ENCODE results near the gene GNB1. TPM values are rescaled to one million over a fixed set of nuclear protein-coding genes. Genes with fewer than 3 reads are reported as not detected.

The GNB1 gene
- total RNA-seq, 4 donors from 2014 or later = 154 to 200 (median 174) TPM

DNA sequence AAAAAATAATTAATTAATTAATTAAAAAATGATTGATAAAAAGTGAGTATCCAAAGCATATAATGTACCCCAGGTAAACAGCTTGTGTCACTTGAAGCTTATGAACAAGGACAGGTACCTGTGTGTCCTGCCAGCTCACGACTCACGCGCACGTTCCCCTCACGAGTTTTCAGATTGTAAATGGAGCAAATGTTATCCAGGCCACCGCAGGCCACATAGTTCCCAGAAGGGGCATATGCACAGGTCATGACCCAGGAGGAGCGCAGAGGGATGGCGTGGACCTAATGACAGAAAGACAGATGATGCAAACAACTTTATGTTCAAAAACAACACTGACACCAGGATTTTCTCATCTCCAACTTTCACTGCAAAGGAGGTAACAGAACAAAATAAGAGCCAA, 86.6 kb downstream of the GNB1 start:
- peaks cover 26 to 35% of the 10 kb centered on the region in 2 donors for H3K36me3 ChIP-seq
- H3K4me3 ChIP-seq (replicated peaks in 1 of 3) = no peak overlapping the region
- peaks cover 10 to 12% of the 10 kb centered on the region in 2 donors for H3K4me1 ChIP-seq
- TF ChIP-seq, protein P1, sequence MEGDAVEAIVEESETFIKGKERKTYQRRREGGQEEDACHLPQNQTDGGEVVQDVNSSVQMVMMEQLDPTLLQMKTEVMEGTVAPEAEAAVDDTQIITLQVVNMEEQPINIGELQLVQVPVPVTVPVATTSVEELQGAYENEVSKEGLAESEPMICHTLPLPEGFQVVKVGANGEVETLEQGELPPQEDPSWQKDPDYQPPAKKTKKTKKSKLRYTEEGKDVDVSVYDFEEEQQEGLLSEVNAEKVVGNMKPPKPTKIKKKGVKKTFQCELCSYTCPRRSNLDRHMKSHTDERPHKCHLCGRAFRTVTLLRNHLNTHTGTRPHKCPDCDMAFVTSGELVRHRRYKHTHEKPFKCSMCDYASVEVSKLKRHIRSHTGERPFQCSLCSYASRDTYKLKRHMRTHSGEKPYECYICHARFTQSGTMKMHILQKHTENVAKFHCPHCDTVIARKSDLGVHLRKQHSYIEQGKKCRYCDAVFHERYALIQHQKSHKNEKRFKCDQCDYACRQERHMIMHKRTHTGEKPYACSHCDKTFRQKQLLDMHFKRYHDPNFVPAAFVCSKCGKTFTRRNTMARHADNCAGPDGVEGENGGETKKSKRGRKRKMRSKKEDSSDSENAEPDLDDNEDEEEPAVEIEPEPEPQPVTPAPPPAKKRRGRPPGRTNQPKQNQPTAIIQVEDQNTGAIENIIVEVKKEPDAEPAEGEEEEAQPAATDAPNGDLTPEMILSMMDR (IDR thresholded peaks at IDR 0.05) = no peak
- TF ChIP-seq POLR2A (IDR thresholded peaks at IDR 0.05) = no peak
- H3K9me3 ChIP-seq = no peaks in the 10 kb centered on the region
- no peaks in the 10 kb centered on the region for H3K27me3 ChIP-seq
- 94 to 95% methylated on average over 8 of the region's 8 CpGs for WGBS, 2 donors
- no peak overlapping the region for H3K27ac ChIP-seq
- DNase-seq = no peak
- intact Hi-C loops (cut with DNase I) = no loop called here

DNA sequence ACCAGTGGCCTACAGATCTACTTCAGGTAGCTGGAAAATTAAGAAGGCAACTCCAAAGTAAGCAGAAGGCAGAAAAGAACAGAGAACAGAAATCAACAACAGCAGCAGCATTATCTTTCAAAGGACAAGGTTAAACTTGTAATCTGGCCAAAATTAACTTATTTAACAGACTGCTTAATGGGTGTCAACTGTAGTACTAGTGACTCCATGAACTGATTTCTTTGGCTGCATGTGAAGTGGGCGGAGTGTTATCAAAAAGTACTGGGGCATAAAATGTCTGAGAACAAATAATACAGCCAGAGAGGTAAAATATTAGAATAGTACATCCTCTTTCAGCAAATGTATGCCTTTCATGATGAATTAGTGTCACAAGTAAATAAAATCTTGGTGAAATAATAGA, 88.0 kb downstream of the GNB1 start:
- H3K4me3 ChIP-seq (replicated peaks in 1 of 3) = no peak overlapping the region
- H3K9me3 ChIP-seq = no peaks in the 10 kb centered on the region
- WGBS, 2 donors = 94 to 97% methylated on average over 1 of the region's 1 CpG
- H3K27ac ChIP-seq = no peak overlapping the region
- H3K36me3 ChIP-seq = peaks cover 31 to 35% of the 10 kb centered on the region in 2 donors
- TF ChIP-seq, protein P1 (IDR thresholded peaks at IDR 0.05) = no peak
- TF ChIP-seq POLR2A (IDR thresholded peaks at IDR 0.05) = no peak
- H3K27me3 ChIP-seq = no peaks in the 10 kb centered on the region
- no peak for DNase-seq
- H3K4me1 ChIP-seq = peaks cover 10 to 12% of the 10 kb centered on the region in 2 donors
- intact Hi-C loops (cut with DNase I) = no loop called here

DNA sequence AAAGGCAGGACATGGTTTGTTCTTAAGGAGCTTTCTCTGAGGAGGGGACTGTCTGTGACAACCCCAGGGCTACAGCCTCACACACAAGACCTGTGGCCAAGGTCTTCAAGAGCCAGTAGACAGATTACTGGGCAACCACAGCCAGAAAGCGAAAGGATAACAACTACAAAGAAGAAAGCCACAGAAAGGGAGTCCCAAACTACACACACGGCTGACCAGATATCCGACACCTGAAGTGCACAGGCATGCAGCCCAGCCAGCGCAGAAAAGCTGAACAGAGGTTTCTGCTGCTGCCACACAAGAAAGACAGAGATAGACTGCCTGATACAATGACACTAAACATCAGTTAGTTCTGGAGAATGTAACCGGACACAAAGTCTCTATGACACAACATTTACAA, 91.2 kb downstream of the GNB1 start:
- Histone ChIP-seq H3K4me3 (replicated peaks in 1 of 3) (no peak overlapping the region), H3K36me3 (peaks cover 38 to 43% of the 10 kb centered on the region in 2 donors), H3K27me3 (no peaks in the 10 kb centered on the region), H3K27ac (no peak overlapping the region), H3K4me1 (peaks cover 10 to 12% of the 10 kb centered on the region in 2 donors), H3K9me3 (no peaks in the 10 kb centered on the region)
- intact Hi-C loops (cut with DNase I) = no loop called here
- WGBS, 2 donors = 40 to 49% methylated on average over 5 of the region's 5 CpGs
- peak; percentile 56 to 74 for DNase-seq
- TF ChIP-seq POLR2A (IDR thresholded peaks at IDR 0.05) = no peak
- TF ChIP-seq, protein P1 (IDR thresholded peaks at IDR 0.05) = no peak

DNA sequence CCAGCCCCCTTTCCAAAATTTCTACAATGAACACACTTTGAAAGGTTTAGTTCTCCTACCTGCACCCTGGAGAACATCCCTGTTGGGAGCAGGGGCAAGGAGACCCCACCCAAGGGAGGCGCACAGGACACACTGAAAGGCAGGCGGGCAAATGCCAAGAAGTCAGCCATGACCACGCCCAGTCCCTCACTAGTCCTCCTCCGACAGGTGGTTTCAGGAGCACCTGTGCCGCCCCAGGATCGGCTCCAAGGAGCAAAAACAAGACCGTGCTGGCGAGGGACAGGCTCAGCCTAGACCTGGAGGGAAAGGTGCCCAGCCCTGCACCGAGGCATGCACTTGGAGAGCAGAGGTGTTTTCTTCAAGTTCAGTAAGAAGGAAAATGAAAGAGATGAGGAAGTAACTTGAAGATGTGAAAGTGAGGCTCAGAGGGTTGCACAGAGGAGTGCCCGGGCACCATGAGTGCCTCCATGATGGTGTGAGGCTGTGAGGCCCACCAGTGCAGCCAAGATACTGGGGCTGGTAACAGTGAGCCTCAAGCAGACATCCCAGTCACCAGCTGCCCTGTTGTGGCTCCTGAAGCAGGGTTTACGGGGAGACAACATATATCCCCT, 93.1 kb downstream of the GNB1 start:
- Histone ChIP-seq H3K27me3 (no peaks in the 10 kb centered on the region), H3K4me3 (replicated peaks in 1 of 3) (no peak overlapping the region), H3K27ac (no peak overlapping the region), H3K9me3 (no peaks in the 10 kb centered on the region), H3K4me1 (peaks cover 10 to 12% of the 10 kb centered on the region in 2 donors), H3K36me3 (peaks cover 29 to 36% of the 10 kb centered on the region in 2 donors)
- 89 to 96% methylated on average over 11 of the region's 11 CpGs for WGBS, 2 donors
- DNase-seq = no peak
- intact Hi-C loops (cut with DNase I) = no loop called here
- TF ChIP-seq, protein P1 (IDR thresholded peaks at IDR 0.05) = no peak
- TF ChIP-seq POLR2A (IDR thresholded peaks at IDR 0.05) = no peak

DNA sequence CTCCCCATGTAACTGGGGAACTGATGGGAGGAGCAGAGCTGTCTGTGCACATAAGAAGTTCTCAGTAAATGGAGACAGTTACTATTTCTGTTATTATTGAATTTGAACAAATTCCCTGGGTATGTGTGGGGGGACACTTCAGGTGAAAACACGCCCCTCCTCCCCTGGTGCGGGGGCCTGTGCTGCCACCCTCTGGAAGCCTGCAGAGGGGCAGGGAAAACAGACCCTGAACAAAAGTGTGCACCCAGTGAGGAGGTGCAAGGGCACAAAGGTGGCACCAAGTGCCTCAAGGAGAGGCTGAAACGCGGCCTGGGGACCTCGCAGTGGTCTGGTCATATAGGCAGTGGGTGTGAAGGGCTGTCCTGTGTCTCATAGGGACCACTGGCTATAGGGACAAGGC, 94.4 kb downstream of the GNB1 start:
- DNase-seq = no peak
- Histone ChIP-seq H3K27ac (no peak overlapping the region), H3K27me3 (no peaks in the 10 kb centered on the region), H3K4me1 (peaks cover 10 to 12% of the 10 kb centered on the region in 2 donors), H3K4me3 (replicated peaks in 1 of 3) (no peak overlapping the region), H3K36me3 (peaks cover 22 to 39% of the 10 kb centered on the region in 2 donors), H3K9me3 (no peaks in the 10 kb centered on the region)
- 81 to 90% methylated on average over 5 of the region's 5 CpGs for WGBS, 2 donors
- intact Hi-C loops (cut with DNase I) = no loop called here
- TF ChIP-seq, protein P1 (IDR thresholded peaks at IDR 0.05) = peak in 2 of 6 experiments; percentile 12 to 19
- TF ChIP-seq POLR2A (IDR thresholded peaks at IDR 0.05) = no peak
